PC-3 (cell line): ENCODE measurements around the gene C1S. TPM values are rescaled to one million over a fixed set of nuclear protein-coding genes. Genes with fewer than 3 reads are reported as not detected.

Experiments
- ATAC-seq: fragments of 200-7000 bp; cut with Tn5 transposase; 2 replicates; pipeline ENCODE4 v1.9.1; 2020; ENCODE audit warnings: mild to moderate bottlenecking, moderate library complexity
- BruUV-seq: library from RNA; stranded (reverse); fragments of 400-500 nt; replicated peaks from 2 replicates; lab custom pipeline; 2021; lab: Mats Ljungman, UMichigan
- CTCF ChIA-PET: fragments of 300-600 bp; sonication (Branson Sonifier 250); formaldehyde crosslinking; loops from one replicate; lab custom pipeline; 2022; ENCODE audit warnings: antibody characterized with exemption; lab: Charles Lee
- POLR2A ChIA-PET: fragments of 300-600 bp; sonication (Branson Sonifier 250); formaldehyde crosslinking; loops from one replicate; lab custom pipeline; 2022; ENCODE audit warnings: antibody characterized with exemption; ENCODE audit not compliant: unreplicated experiment; lab: Charles Lee
- DNase-seq: peaks from one replicate; pipeline ENCODE4 v3.0.0-alpha.2; 2015
- H2AFZ ChIP-seq: fragments of 300-600 bp; sonication (generic); 2 replicates; pipeline ENCODE4 v1.6.0; 2016; ENCODE audit warnings: antibody characterized with exemption, low read length
- H3F3A ChIP-seq: fragments of 300-600 bp; sonication (generic); one replicate; pipeline ENCODE4 v1.6.0; 2017; ENCODE audit warnings: antibody characterized with exemption, low read length, control low read depth, mild to moderate bottlenecking; ENCODE audit not compliant: unreplicated experiment
- H3K27ac ChIP-seq: fragments of 300-600 bp; sonication (generic); 2 replicates; pipeline ENCODE4 v1.5.1; 2016; ENCODE audit warnings: mild to moderate bottlenecking, low read length
- H3K27me3 ChIP-seq: fragments of 300-600 bp; sonication (generic); 2 replicates; pipeline ENCODE4 v1.6.1; 2016; ENCODE audit warnings: low read length, mixed read lengths
- H3K36me3 ChIP-seq: fragments of 300-600 bp; sonication (generic); 2 replicates; pipeline ENCODE4 v1.6.1; 2016; ENCODE audit warnings: low read depth, mixed run types, low read length, mixed read lengths
- H3K4me1 ChIP-seq: fragments of 300-600 bp; sonication (generic); 2 replicates; pipeline ENCODE4 v1.5.1; 2016; ENCODE audit warnings: low read length; ENCODE audit not compliant: insufficient read depth
- H3K4me2 ChIP-seq: fragments of 300-600 bp; sonication (generic); 2 replicates; pipeline ENCODE4 v1.6.0; 2016; ENCODE audit warnings: low read length
- H3K4me3 ChIP-seq: fragments of 300-600 bp; sonication (generic); 2 replicates; pipeline ENCODE4 v1.5.1; 2016; ENCODE audit warnings: mild to moderate bottlenecking, low read length, mixed read lengths
- H3K79me2 ChIP-seq: fragments of 300-600 bp; sonication (generic); 2 replicates; pipeline ENCODE4 v1.6.1; 2017; ENCODE audit warnings: low read length, mixed read lengths
- H3K9ac ChIP-seq: fragments of 300-600 bp; sonication (generic); 2 replicates; pipeline ENCODE4 v1.6.0; 2016; ENCODE audit warnings: mild to moderate bottlenecking, low read length
- H3K9me2 ChIP-seq: fragments of 300-600 bp; sonication (generic); replicated peaks from 2 replicates; pipeline ENCODE4 v1.6.1; 2016; ENCODE audit warnings: mixed run types, low read length, mixed read lengths
- H3K9me3 ChIP-seq: fragments of 300-600 bp; sonication (generic); 2 replicates; pipeline ENCODE4 v1.6.1; 2016; ENCODE audit warnings: low read length, mixed read lengths
- H4K20me1 ChIP-seq: fragments of 300-600 bp; sonication (generic); 2 replicates; pipeline ENCODE4 v1.6.1; 2016; ENCODE audit warnings: low read length, mixed read lengths
- CTCF ChIP-seq: fragments of 300-600 bp; sonication (generic); conservative IDR thresholded peaks from 2 replicates; pipeline ENCODE4 v1.5.1; 2017; ENCODE audit warnings: antibody characterized with exemption, low read depth, mild to moderate bottlenecking, low read length
- EZH2 ChIP-seq: fragments of 300-600 bp; sonication (generic); IDR thresholded peaks from one replicate; pipeline ENCODE4 v1.6.1; 2017; ENCODE audit warnings: antibody characterized with exemption, mild to moderate bottlenecking, low read length; ENCODE audit not compliant: unreplicated experiment
- EZH2phosphoT487 ChIP-seq: fragments of 300-600 bp; sonication (generic); IDR thresholded peaks from 2 replicates; pipeline ENCODE4 v1.6.1; 2018; ENCODE audit warnings: mild to moderate bottlenecking, antibody characterized with exemption, low read length, borderline replicate concordance
- intact Hi-C: fragments of 100-400 bp; cut with micrococcal nuclease; formaldehyde crosslinking; loops from 2 replicates; pipeline ENCODE4 v1.9.0; 2023
- total RNA-seq: library from RNA; depleted of rRNA; stranded (reverse); fragments of >200 nt; gene quantifications from 2 replicates; pipeline ENCODE4 v1.2.3, GENCODE V29; 2014

The C1S gene
- total RNA-seq, 1 experiment from 2014 or later, result 2.9 TPM

- Histone ChIP-seq H3K79me2 (no peaks in the 10 kb centered on the region), H3K9me2 (no peaks in the 10 kb centered on the region), H3K27me3 (no peaks in the 10 kb centered on the region), H3K36me3 (no peaks in the 10 kb centered on the region), H3K4me3 (no peak overlapping the region), H2AFZ (no peak overlapping the region), H3K4me1 (peaks cover 15% of the 10 kb centered on the region; the same call in 1 of the 2 replicates), H3F3A (no peaks in the 10 kb centered on the region), H3K9me3 (no peaks in the 10 kb centered on the region), H3K9ac (no peak overlapping the region), H4K20me1 (no peaks in the 10 kb centered on the region), H3K4me2 (no peak overlapping the region), H3K27ac (no peak overlapping the region)
- no TSS peak for BruUV-seq
- DNase-seq (no peak), ATAC-seq (no peak)
- TF ChIP-seq CTCF, result no peak
- no peak for TF ChIP-seq EZH2phosphoT487
- intact Hi-C loops, result no loop called here
- POLR2A ChIA-PET, result no interaction called here
- CTCF ChIA-PET, result no interaction called here
These were observed 15.0 kb downstream of the C1S start for GRCh38 chr12:7075518-7075917.

- no peak for DNase-seq
These were observed 15.4 kb downstream of the C1S start for GRCh38 chr12:7075939-7076338.

GRCh38 chr12:7076493-7076892 is 16.0 kb downstream of the C1S start:
- POLR2A ChIA-PET, result no interaction called here
- Histone ChIP-seq H3K9me3 (no peaks in the 10 kb centered on the region), H3K9me2 (no peaks in the 10 kb centered on the region), H3K36me3 (no peaks in the 10 kb centered on the region), H3K4me2 (no peak overlapping the region), H3K27ac (no peak overlapping the region), H3F3A (no peaks in the 10 kb centered on the region), H2AFZ (no peak overlapping the region), H3K79me2 (no peaks in the 10 kb centered on the region), H4K20me1 (no peaks in the 10 kb centered on the region), H3K4me1 (peaks cover 15% of the 10 kb centered on the region; the same call in 1 of the 2 replicates), H3K9ac (no peak overlapping the region), H3K27me3 (no peaks in the 10 kb centered on the region), H3K4me3 (no peak overlapping the region)
- TF ChIP-seq CTCF (no peak), EZH2 (no peak), EZH2phosphoT487 (no peak)
- BruUV-seq, result no TSS peak
- intact Hi-C loops, result no loop called here
- ATAC-seq, result no peak
- CTCF ChIA-PET, result no interaction called here
- DNase-seq, result no peak

More at GRCh38 chr12:7075939-7076338, 15.4 kb downstream of the C1S start:
- no peak for TF ChIP-seq EZH2phosphoT487
- no peak for TF ChIP-seq EZH2
- no peaks in the 10 kb centered on the region for H3F3A ChIP-seq
- no TSS peak for BruUV-seq
- ChIA-PET CTCF (no interaction called here), POLR2A (no interaction called here)
- ATAC-seq, result no peak
- H3K27ac ChIP-seq, result no peak overlapping the region
- H3K79me2 ChIP-seq, result no peaks in the 10 kb centered on the region
- H3K4me3 ChIP-seq, result no peak overlapping the region
- intact Hi-C loops, result no loop called here
- no peak overlapping the region for H3K9ac ChIP-seq
- H3K27me3 ChIP-seq, result no peaks in the 10 kb centered on the region
- no peaks in the 10 kb centered on the region for H3K36me3 ChIP-seq
- H3K4me2 ChIP-seq, result no peak overlapping the region
- peaks cover 15% of the 10 kb centered on the region; the same call in 1 of the 2 replicates for H3K4me1 ChIP-seq
- H3K9me2 ChIP-seq, result no peaks in the 10 kb centered on the region
- H3K9me3 ChIP-seq, result no peaks in the 10 kb centered on the region
- no peaks in the 10 kb centered on the region for H4K20me1 ChIP-seq
- H2AFZ ChIP-seq, result no peak overlapping the region
